ENCODE data around the gene KDM4C. TPM values are rescaled to one million over a fixed set of nuclear protein-coding genes. Genes with fewer than 3 reads are reported as not detected.
"Not testable (repeated sequence)": the region's sequence is repeated elsewhere in the genome, so short reads cannot be mapped to it uniquely, and the experiment has no call there.

KDM4C gene
- 39.8 TPM for total RNA-seq
- long read RNA-seq, full-length matches to known transcripts, result 12 of 39 reads
- long read RNA-seq, partial matches to known transcripts, result 10 of 39 reads
- long read RNA-seq, other reads (novel, unspliced or antisense), result 17 of 39 reads

- DNase-seq, result peak; percentile 97
- Histone ChIP-seq H3K27ac (peak within 1 kb of the TSS; percentile 97), H3K4me3 (peak within 1 kb of the TSS; percentile 96), H3K27me3 (ENCODE audit: low read depth) (no peaks in the 10 kb centered on the region), H3K9me3 (no peaks in the 10 kb centered on the region), H3K36me3 (no peaks in the 10 kb centered on the region), H3K4me1 (peaks cover 16% of the 10 kb centered on the region)
- ATAC-seq, result peak; percentile 95 to 96
- intact Hi-C loops (cut with DNase I), result no loop called here
- no peak for TF ChIP-seq CTCF (IDR thresholded peaks at IDR 0.05)
These were observed at the start of gene KDM4C for GRCh38 chr9:6757456-6758247. KDM4C (plus strand) TSS chr9:6757973; CDS start chr9:6792989, 35,016 bp downstream.

- no peak for TF ChIP-seq CTCF (IDR thresholded peaks at IDR 0.05)
- H3K4me1 ChIP-seq, result peaks cover 6% of the 10 kb centered on the region
- no peak overlapping the region for H3K27ac ChIP-seq
- no peaks in the 10 kb centered on the region for H3K9me3 ChIP-seq
- H3K36me3 ChIP-seq, result no peaks in the 10 kb centered on the region
- DNase-seq, result no peak
- no peak for ATAC-seq
- no peaks in the 10 kb centered on the region for H3K27me3 ChIP-seq (ENCODE audit: low read depth)
- no peak overlapping the region for H3K4me3 ChIP-seq
- intact Hi-C loops (cut with DNase I), result no loop called here
These were observed 49.0 kb upstream of the KDM4C start for GRCh38 chr9:6708732-6709131.

GRCh38 chr9:6711403-6711802, 46.4 kb upstream of the KDM4C start:
- Histone ChIP-seq H3K4me1 (peaks cover 5% of the 10 kb centered on the region), H3K36me3 (no peaks in the 10 kb centered on the region), H3K27me3 (ENCODE audit: low read depth) (peaks cover 8% of the 10 kb centered on the region), H3K4me3 (no peak overlapping the region), H3K27ac (no peak overlapping the region), H3K9me3 (no peaks in the 10 kb centered on the region)
- DNase-seq (no peak), ATAC-seq (no peak)
- no peak for TF ChIP-seq CTCF (IDR thresholded peaks at IDR 0.05)
- intact Hi-C loops (cut with DNase I), result no loop called here

GRCh38 chr9:6712041-6712440, 45.7 kb upstream of the KDM4C start:
- intact Hi-C loops (cut with DNase I), result no loop called here
- Histone ChIP-seq H3K4me3 (no peak overlapping the region), H3K4me1 (peaks cover 5% of the 10 kb centered on the region), H3K36me3 (no peaks in the 10 kb centered on the region), H3K27ac (no peak overlapping the region), H3K9me3 (no peaks in the 10 kb centered on the region), H3K27me3 (ENCODE audit: low read depth) (peaks cover 8% of the 10 kb centered on the region)
- no peak for TF ChIP-seq CTCF (IDR thresholded peaks at IDR 0.05)
- ATAC-seq (no peak), DNase-seq (no peak)

- ATAC-seq, result peak; percentile 31 to 48
- intact Hi-C loops (cut with DNase I), result no loop called here
- peaks cover 8% of the 10 kb centered on the region for H3K27me3 ChIP-seq (ENCODE audit: low read depth)
- H3K27ac ChIP-seq, result no peak overlapping the region
- H3K4me1 ChIP-seq, result peaks cover 5% of the 10 kb centered on the region
- H3K36me3 ChIP-seq, result no peaks in the 10 kb centered on the region
- DNase-seq, result no peak
- no peak for TF ChIP-seq CTCF (IDR thresholded peaks at IDR 0.05)
- no peaks in the 10 kb centered on the region for H3K9me3 ChIP-seq
- H3K4me3 ChIP-seq, result no peak overlapping the region
These were observed 43.6 kb upstream of the KDM4C start for GRCh38 chr9:6714176-6714575.

GRCh38 chr9:6715153-6715754, 42.5 kb upstream of the KDM4C start:
- DNase-seq; intact Hi-C loops (cut with DNase I); H3K27me3 ChIP-seq (ENCODE audit: low read depth); H3K9me3 ChIP-seq; H3K4me1 ChIP-seq; H3K36me3 ChIP-seq: not testable (repeated sequence)
- ATAC-seq, result peak in 1 of 2 donors; percentile 8
- Histone ChIP-seq H3K4me3 (peak overlapping the region; percentile 56), H3K27ac (peak overlapping the region; percentile 57)
